Measurements from ENCODE around the gene ENOPH1. TPM values are rescaled to one million over a fixed set of nuclear protein-coding genes. Genes with fewer than 3 reads are reported as not detected.
"Not testable (repeated sequence)": the region's sequence is repeated elsewhere in the genome, so short reads cannot be mapped to it uniquely, and the experiment has no call there.

The ENOPH1 gene
- 10 to 100 TPM; 23.7 to 24.9 TPM for total RNA-seq
- long read RNA-seq, donor 1, transcript ENOPH1-201 (6 exons, 2,025 nt) = major isoform, 18 of 27 reads
- long read RNA-seq, donor 1, partial matches to known transcripts = 1 of 27 reads
- long read RNA-seq, donor 1, other reads (novel, unspliced or antisense) = 2 of 27 reads
- long read RNA-seq, donor 2, transcript ENOPH1-202 (5 exons, 1,689 nt) = minor isoform, 5 of 128 reads
- long read RNA-seq, donor 2, transcript ENOPH1-201 (6 exons, 2,025 nt) = major isoform, 92 of 128 reads
- long read RNA-seq, donor 2, transcript ENOPH1-203 (6 exons, 1,874 nt) = minor isoform, 20 of 128 reads
- long read RNA-seq, donor 2, partial matches to known transcripts = 5 of 128 reads
- long read RNA-seq, donor 2, other reads (novel, unspliced or antisense) = 6 of 128 reads

- intact Hi-C loops (cut with DNase I) = loop anchor here in 1 of 2 donors (5.0 kb wide), 1 partner anchor 1893 kb away; no protein-coding TSS in a partner anchor
- peak; percentile 99 for DNase-seq (ENCODE audit: low spot score)
Measured at GRCh38 chr4:82430193-82430963, at the start of gene ENOPH1, which contains the start of gene HNRNPDL. ENOPH1 (plus strand) TSS chr4:82430590; CDS start chr4:82430830, 240 bp downstream. HNRNPDL (minus strand) TSS chr4:82430462; CDS start chr4:82429690, 772 bp downstream.

- no peak for DNase-seq (ENCODE audit: low spot score)
- intact Hi-C loops (cut with DNase I) = no loop called here
Measured at GRCh38 chr4:82380831-82381230, 49.6 kb upstream of the ENOPH1 start.

- no peak for DNase-seq (ENCODE audit: low spot score)
- intact Hi-C loops (cut with DNase I) = no loop called here
Measured at GRCh38 chr4:82381235-82381634, 49.2 kb upstream of the ENOPH1 start.

GRCh38 chr4:82381661-82382296 is 48.6 kb upstream of the ENOPH1 start:
- intact Hi-C loops (cut with DNase I) = no loop called here
- no peak for DNase-seq (ENCODE audit: low spot score)

GRCh38 chr4:82382751-82383150 is 47.6 kb upstream of the ENOPH1 start:
- intact Hi-C loops (cut with DNase I) = no loop called here
- no peak for DNase-seq (ENCODE audit: low spot score)

GRCh38 chr4:82386312-82386711 is 44.1 kb upstream of the ENOPH1 start:
- intact Hi-C loops (cut with DNase I); DNase-seq (ENCODE audit: low spot score): not testable (repeated sequence)

- no peak for DNase-seq (ENCODE audit: low spot score)
- intact Hi-C loops (cut with DNase I) = no loop called here
Measured at GRCh38 chr4:82388405-82388804, 42.0 kb upstream of the ENOPH1 start.

GRCh38 chr4:82390061-82390460 is 40.3 kb upstream of the ENOPH1 start:
- intact Hi-C loops (cut with DNase I); DNase-seq (ENCODE audit: low spot score): not testable (repeated sequence)

GRCh38 chr4:82394896-82395295 is 35.5 kb upstream of the ENOPH1 start:
- DNase-seq (ENCODE audit: low spot score) = no peak
- intact Hi-C loops (cut with DNase I) = no loop called here

- DNase-seq (ENCODE audit: low spot score) = no peak
- intact Hi-C loops (cut with DNase I) = no loop called here
Measured at GRCh38 chr4:82397527-82397926, 32.9 kb upstream of the ENOPH1 start.

- intact Hi-C loops (cut with DNase I) = no loop called here
- DNase-seq (ENCODE audit: low spot score) = no peak
Measured at GRCh38 chr4:82398263-82398662, 32.1 kb upstream of the ENOPH1 start.

- intact Hi-C loops (cut with DNase I) = no loop called here
- no peak for DNase-seq (ENCODE audit: low spot score)
Measured at GRCh38 chr4:82401600-82401999, 28.8 kb upstream of the ENOPH1 start.

GRCh38 chr4:82402196-82402775 is 28.1 kb upstream of the ENOPH1 start:
- intact Hi-C loops (cut with DNase I) = no loop called here
- no peak for DNase-seq (ENCODE audit: low spot score)

GRCh38 chr4:82403725-82404124 is 26.7 kb upstream of the ENOPH1 start:
- intact Hi-C loops (cut with DNase I) = no loop called here
- no peak for DNase-seq (ENCODE audit: low spot score)

GRCh38 chr4:82415061-82415460 is 15.3 kb upstream of the ENOPH1 start:
- intact Hi-C loops (cut with DNase I); DNase-seq (ENCODE audit: low spot score): not testable (repeated sequence)

- intact Hi-C loops (cut with DNase I) = no loop called here
- DNase-seq (ENCODE audit: low spot score) = no peak
Measured at GRCh38 chr4:82415922-82416365, 14.4 kb upstream of the ENOPH1 start.

- no peak for DNase-seq (ENCODE audit: low spot score)
- intact Hi-C loops (cut with DNase I) = no loop called here
Measured at GRCh38 chr4:82419451-82419850, 10.9 kb upstream of the ENOPH1 start.

GRCh38 chr4:82421796-82422560 is 8.4 kb upstream of the ENOPH1 start:
- no peak for DNase-seq (ENCODE audit: low spot score)
- intact Hi-C loops (cut with DNase I) = no loop called here

- intact Hi-C loops (cut with DNase I) = no loop called here
Measured at GRCh38 chr4:82422616-82423015, 7.8 kb upstream of the ENOPH1 start.

More at GRCh38 chr4:82422616-82423015, 7.8 kb upstream of the ENOPH1 start:
- DNase-seq (ENCODE audit: low spot score) = no peak

Data from posterior vena cava (tissue), 2 donors.